GM18868 (cell line): ENCODE results near the gene LYSMD2.

ENCODE experiments used
- ATAC-seq: cut with Tn5 transposase; IDR thresholded peaks from one replicate; pipeline ENCODE4 v1.9.1; 2021; ENCODE audit warnings: mild to moderate bottlenecking, moderate library complexity; ENCODE audit not compliant: unreplicated experiment

Gene LYSMD2

DNA sequence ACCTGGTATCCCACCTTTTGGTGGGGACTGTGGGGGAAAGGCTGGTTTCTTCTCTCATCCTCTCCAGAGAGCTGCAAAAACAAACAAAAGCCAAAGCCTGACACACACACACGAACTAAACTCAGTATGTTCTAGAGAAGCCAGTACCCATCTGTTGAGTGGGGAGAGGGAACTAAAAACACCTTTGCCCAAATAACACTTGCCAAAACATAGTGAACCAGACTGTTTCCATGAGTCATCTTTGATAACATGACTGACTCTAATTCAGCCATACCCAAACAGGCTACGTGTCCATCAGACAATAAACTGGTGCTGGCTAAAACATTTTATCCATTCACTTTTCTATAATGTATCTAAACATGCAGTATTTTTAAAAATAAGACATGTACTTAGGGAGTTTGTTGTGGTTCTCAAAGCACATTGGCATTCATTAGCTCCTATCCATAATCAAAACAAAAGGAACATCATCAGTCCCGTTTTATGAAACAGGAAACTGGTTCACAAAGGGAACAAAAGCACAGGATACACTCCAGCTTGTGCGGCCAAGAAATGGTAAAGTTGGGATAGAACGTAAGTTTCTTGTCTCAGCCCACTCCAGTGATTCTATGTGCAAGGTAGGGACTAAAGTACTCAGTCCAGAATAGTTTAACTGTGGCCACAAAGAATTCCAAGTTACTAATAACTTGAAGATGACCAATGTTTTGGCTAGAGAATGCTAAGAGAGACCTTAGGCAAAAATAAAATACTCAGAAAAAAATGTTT is 16.1 kb downstream of the LYSMD2 start:
- ATAC-seq, result no peak

DNA sequence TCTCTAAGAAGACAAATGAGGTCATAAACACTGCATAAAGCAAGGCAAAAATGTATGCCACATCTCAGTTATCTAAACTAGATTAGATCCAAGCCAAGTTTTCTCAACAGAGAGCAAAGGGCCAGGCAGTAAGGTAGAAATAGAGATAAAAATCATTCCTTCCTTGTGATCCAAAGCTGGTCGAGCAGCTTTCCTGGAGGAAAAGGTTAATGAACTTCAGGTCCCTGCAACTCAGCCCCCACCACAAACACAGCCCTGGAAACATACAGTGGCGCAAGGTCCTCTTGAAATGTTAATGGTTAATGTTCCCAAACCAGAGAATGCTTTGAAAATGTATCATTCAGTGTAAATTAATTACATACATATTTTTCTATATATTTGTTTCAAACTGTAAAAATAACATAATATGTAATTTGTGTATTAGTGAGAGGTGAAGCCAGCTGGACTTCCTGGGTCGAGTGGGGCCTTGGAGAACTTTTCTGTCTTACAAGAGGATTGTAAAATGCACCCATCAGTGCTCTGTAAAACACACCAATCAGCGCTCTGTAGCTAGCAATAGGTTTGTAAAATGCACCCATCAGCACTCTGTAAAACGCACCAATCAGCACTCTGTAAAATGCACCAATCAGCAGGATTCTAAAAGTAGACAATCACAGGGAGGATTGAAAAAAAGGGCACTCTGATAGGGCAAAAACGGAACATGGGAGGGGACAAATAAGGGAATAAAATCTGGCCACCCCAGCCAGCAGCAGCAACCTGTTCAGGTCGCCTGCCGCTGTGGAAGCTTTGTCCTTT is 17.1 kb downstream of the LYSMD2 start:
- no peak for ATAC-seq

- no peak for ATAC-seq
Measured at GRCh38 chr15:51718746-51719145, 18.7 kb downstream of the LYSMD2 start.

DNA sequence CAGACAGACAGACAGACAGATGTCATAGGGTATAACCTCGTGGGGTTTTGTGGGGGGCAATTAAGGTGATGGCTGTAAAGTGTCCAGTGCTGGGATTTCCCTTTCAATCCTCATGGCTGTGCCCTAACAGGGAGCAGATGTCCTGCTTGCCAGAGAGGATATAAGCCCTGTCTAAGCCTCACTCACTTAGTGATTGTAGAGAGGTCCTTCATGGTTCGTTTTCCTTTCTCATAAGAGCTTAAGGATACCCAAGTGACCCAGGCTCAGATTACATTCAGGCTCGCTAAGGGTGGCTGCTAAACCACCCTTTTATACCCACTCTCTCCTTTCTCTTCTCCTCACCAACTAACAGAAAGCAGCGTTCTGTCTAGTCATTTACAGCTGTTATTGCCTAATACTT is 19.2 kb downstream of the LYSMD2 start:
- ATAC-seq, result no peak

DNA sequence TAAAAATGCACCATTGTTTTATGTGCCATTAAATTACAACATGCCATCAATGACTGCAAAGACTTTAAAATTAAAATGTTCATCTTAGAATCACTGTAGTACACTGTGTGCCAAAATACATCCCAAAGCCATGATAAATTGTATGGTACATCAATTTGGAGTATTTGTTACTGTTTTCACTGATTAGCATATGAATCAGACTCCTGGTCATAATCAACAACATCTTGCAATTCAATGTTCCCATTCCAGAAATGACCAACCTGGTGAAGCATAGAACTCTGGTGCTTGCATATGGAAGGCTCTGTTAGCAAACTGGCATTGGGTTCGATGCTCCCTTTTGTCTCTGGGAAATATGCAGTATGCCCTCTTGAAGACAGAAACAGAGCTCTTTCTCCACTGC is 22.5 kb downstream of the LYSMD2 start:
- ATAC-seq, result no peak

GRCh38 chr15:51714162-51714561 is 23.3 kb downstream of the LYSMD2 start:
- ATAC-seq, result no peak

DNA sequence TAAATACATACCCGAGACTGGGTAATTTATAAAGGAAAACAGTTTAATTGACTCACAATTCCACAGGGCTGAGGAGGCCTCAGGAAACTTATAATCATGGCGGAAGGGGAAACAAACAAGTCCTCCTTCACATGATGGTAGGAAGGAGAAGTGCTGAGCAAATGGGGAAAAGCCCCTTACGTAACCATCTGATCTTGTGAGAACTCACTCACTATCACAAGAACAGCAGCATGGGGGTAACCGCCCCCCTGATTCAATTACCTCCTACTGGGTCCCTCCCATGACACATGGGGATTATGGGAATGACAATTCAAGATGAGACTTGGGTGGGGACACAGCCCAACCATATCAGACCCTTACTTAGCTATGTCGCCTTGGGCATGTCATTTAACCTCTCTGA is 28.4 kb downstream of the LYSMD2 start:
- no peak for ATAC-seq

GRCh38 chr15:51708013-51708412 is 29.4 kb downstream of the LYSMD2 start:
- ATAC-seq, result no peak

DNA sequence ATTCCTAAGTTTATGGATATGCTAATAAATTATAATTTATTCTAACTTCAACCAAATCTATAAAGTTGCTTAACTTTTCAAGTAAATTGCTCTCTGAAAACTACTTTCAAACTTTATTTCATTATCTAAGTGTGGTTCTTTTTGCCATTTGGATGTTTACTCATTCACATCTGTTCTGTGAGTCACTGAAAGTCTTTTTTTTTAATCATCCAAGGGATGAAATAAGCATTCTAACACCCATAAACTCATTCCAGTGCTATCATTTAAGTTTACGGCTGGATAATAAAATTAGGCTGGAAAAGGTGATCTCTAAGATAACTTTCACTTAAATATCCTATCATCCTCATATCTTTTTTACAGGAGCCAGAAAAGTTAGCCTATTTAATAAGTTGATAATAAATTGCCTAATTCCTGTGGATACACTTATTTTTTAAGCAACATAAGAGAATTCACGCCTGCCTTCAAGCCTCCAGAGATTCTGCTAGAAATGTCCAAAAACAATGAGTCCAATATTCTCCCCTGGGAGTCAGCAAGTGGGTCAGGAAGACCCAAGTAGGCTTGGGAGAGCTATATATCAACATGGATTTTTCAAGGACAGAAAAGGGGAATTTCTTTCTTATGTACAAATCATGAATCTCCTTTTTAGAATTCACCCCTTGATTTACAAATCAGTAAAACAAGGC is 30.4 kb downstream of the LYSMD2 start:
- no peak for ATAC-seq

DNA sequence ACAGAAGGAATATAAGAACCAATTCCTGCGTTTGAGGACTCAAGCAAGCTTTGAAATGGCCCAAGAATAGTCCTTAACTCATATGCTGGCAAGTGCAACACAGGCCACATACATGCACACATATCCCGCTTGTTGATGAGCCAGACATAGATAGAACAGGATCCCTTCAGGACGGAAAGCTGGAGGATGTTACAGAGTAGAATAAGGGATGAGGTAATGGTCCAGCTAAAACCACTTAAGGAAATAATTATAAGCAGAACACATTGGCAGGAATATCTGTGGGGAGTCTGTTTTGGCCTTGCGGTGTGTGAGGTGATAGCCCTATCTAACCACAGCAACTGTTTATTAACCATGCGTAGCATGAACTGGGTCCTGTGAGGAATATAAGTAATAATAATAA is 31.2 kb downstream of the LYSMD2 start:
- ATAC-seq, result no peak

- no peak for ATAC-seq
Measured at GRCh38 chr15:51702710-51703109, 34.7 kb downstream of the LYSMD2 start.

GRCh38 chr15:51699373-51699772 is 38.1 kb downstream of the LYSMD2 start:
- ATAC-seq, result no peak

DNA sequence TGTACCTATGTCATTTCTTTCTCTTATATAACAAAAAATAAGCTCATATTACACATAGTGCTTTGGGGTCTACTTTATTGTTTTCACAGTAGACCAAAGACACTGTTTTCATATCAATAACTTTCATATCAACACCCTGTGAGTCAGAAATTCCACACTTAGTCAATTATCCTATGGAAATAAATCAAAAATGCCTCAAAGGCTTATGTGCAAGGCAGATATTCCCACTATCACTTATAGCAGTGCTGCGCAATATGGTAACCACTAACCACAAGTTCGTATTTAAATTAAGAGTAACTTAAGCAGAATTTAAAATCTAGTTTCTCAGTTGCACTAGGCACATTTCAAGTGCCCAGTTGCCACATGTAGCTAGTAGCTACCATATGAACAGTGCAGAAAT is 40.3 kb downstream of the LYSMD2 start:
- ATAC-seq, result no peak

DNA sequence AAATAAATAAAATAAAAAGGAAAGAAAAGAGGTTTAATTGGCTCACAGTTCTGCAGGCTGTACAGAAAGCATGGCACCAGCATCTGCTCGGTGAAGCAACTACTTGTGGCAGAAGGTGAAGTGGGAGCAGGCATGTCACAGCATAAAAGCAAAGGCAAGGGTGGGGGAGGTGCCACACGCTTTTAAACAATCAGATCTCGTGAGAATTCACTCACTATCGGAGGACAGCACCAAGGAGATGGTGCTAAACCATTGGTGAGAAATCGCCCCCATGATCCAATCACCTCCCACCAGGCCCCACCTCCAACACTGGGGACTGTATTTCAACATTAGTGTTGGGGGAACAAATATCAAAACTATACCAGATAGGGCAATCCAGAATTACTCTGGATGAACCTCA is 40.9 kb downstream of the LYSMD2 start:
- no peak for ATAC-seq

GRCh38 chr15:51692154-51692553 is 45.3 kb downstream of the LYSMD2 start:
- no peak for ATAC-seq

- no peak for ATAC-seq
Measured at GRCh38 chr15:51688863-51689262, 48.6 kb downstream of the LYSMD2 start.

DNA sequence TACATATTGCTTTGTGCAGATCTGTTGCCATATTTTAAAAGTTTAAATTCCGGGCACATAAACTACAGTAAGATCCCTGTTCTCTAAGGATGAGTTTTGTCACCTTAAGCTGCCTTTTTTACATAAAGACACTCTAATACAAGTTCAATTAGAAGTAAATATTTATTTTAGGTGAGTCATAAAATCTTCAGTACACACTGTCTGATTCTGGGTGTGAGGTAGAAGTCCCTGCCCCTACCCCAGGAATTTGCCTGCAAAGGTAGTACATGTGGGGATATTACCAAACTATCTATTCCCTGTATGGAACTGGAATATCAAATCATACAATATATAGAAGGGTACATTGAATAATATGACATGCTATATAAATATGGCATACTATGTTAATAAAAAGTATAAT is 49.9 kb downstream of the LYSMD2 start:
- ATAC-seq, result no peak

GRCh38 chr15:51681303-51681963 is 56.0 kb downstream of the LYSMD2 start, which contains the start of gene SCG3:
SCG3 (plus strand) TSS chr15:51681503; CDS start chr15:51681756, 253 bp downstream.
- peak; percentile 60 for ATAC-seq

DNA sequence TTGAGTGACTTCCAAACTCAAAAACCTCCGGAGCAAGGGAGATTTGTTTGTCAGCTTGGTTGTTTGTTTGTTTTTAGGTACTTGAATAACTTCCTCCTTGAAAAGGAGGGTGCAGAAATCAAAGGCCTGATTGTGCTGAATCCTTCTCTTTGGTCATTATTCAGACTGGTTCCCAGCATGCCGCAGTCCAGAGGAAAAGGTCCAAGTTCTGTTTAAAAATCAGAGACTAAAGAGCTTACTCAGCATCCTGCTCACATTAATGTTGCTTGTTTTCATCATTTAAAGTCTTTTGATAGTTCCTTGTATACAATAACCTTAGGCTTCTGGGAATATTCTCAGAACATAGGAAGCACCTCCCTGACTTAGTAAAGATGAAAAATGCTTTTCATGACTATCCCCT is 57.1 kb downstream of the LYSMD2 start:
- no peak for ATAC-seq

GRCh38 chr15:51678096-51678495 is 59.4 kb downstream of the LYSMD2 start:
- ATAC-seq, result no peak

GRCh38 chr15:51677452-51677851 is 60.0 kb downstream of the LYSMD2 start:
- no peak for ATAC-seq
